ENCODE data around the gene IDI2.
"Not testable (repeated sequence)": the region's sequence is repeated elsewhere in the genome, so short reads cannot be mapped to it uniquely, and the experiment has no call there.

The IDI2 gene

DNA sequence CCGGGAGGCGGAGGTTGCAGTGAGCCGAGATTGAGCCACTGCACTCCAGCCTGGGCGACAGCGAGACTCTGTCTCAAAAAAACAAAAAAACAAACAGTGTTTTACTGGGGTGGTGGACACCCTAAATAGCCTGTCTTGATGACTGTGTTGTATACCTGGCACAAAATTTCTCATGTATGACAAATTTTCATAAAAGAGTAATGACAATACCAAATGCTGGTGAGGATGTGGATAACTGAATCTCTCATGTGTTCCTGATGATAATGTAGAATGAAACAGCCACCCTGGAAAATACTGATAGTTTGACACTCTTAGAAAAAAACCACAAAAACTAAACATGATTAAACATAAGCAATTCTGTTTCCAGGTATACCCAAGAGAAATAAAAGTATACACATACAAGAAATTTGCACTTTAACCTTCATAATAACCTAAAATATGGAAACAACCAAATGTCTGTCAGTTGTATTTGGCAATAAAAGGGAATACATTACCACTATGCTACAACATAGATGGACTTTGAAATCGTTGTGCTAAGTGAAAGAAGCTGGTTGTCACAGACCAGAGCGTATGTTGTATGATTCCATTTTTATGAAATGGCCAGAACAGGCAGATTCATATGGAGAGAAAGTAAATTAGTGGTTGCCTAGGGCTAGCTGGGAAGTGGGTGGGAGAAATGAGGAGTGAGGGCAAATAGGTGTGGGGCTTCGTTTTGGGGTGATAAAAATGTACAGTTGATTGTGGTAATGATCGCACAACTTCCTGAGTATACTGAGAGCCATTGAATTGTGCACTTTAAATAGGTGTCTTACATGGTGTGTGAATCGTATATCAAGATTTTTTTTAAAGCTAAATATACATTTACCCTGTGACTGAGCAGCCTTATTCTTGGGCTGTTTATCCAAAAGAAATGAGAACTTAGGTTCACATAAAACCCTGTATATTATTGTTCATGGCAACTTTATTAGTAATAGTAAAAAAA, 43.0 kb upstream of the IDI2 start:
- WGBS (ENCODE audit: extremely low coverage, insufficient coverage, insufficient read length), result no CpG with 5 or more reads among the region's 10 CpGs
- Histone ChIP-seq H3K9me3 (ENCODE audit: insufficient read depth, low read depth, low read length) (no peaks in the 10 kb centered on the region), H2BK12ac (ENCODE audit: low read length) (no peak overlapping the region), H3K4ac (ENCODE audit: low read depth, low read length) (no peak overlapping the region), H4K12ac (ENCODE audit: low read depth, low read length) (no peak overlapping the region), H4K8ac (ENCODE audit: low read depth, low read length) (no peak overlapping the region), H2BK5ac (ENCODE audit: low read depth, low read length, poor library complexity) (no peak overlapping the region), H3K9ac (ENCODE audit: low read length) (no peak overlapping the region), H3K4me3 (ENCODE audit: low read depth, low read length) (no peak overlapping the region), H2AFZ (ENCODE audit: insufficient read depth, low read length, poor library complexity) (no peak overlapping the region), H3K4me2 (ENCODE audit: low read length) (no peak overlapping the region), H2AK5ac (ENCODE audit: low read length) (no peak overlapping the region), H3K27me3 (ENCODE audit: insufficient read depth, low read length) (no peaks in the 10 kb centered on the region), H3K4me1 (ENCODE audit: control insufficient read depth in 1 of 2, insufficient read depth in 2 of 2, low read length in 2 of 2) (peaks cover 0 to 2% of the 10 kb centered on the region in 2 experiments), H3K18ac (ENCODE audit: low read length) (no peak overlapping the region), H2BK120ac (ENCODE audit: insufficient read depth, low read length, poor library complexity) (no peak overlapping the region), H3K79me1 (ENCODE audit: low read length) (no peaks in the 10 kb centered on the region), H3K23ac (ENCODE audit: low read length) (no peak overlapping the region), H3K27ac (ENCODE audit: low read depth, low read length) (no peak overlapping the region), H3K36me3 (ENCODE audit: control insufficient read depth in 1 of 2, insufficient read depth in 2 of 2, low read length in 2 of 2) (peaks cover 8% of the 10 kb centered on the region in 2 experiments), H4K91ac (ENCODE audit: low read depth, low read length) (no peak overlapping the region), H3K79me2 (ENCODE audit: control insufficient read depth, insufficient read depth, low read length, poor library complexity) (no peaks in the 10 kb centered on the region), H3K14ac (ENCODE audit: low read length) (no peak overlapping the region)
- no peak for DNase-seq

GRCh38 chr10:1066734-1067133, 41.1 kb upstream of the IDI2 start:
- H3K4me3 ChIP-seq (ENCODE audit: low read depth, low read length); H3K79me1 ChIP-seq (ENCODE audit: low read length); H2BK5ac ChIP-seq (ENCODE audit: low read depth, low read length, poor library complexity); H3K23ac ChIP-seq (ENCODE audit: low read length); H3K9me3 ChIP-seq (ENCODE audit: insufficient read depth, low read depth, low read length); H2BK120ac ChIP-seq (ENCODE audit: insufficient read depth, low read length, poor library complexity); H3K79me2 ChIP-seq (ENCODE audit: control insufficient read depth, insufficient read depth, low read length, poor library complexity); H4K12ac ChIP-seq (ENCODE audit: low read depth, low read length); DNase-seq; H3K27ac ChIP-seq (ENCODE audit: low read depth, low read length); H2AK5ac ChIP-seq (ENCODE audit: low read length); H3K4me2 ChIP-seq (ENCODE audit: low read length); H2BK12ac ChIP-seq (ENCODE audit: low read length); H4K8ac ChIP-seq (ENCODE audit: low read depth, low read length); H3K9ac ChIP-seq (ENCODE audit: low read length); H3K36me3 ChIP-seq (ENCODE audit: control insufficient read depth in 1 of 2, insufficient read depth in 2 of 2, low read length in 2 of 2); H4K91ac ChIP-seq (ENCODE audit: low read depth, low read length); H3K27me3 ChIP-seq (ENCODE audit: insufficient read depth, low read length); H3K14ac ChIP-seq (ENCODE audit: low read length); H3K4ac ChIP-seq (ENCODE audit: low read depth, low read length); H2AFZ ChIP-seq (ENCODE audit: insufficient read depth, low read length, poor library complexity); H3K4me1 ChIP-seq (ENCODE audit: control insufficient read depth in 1 of 2, insufficient read depth in 2 of 2, low read length in 2 of 2); H3K18ac ChIP-seq (ENCODE audit: low read length): not testable (repeated sequence)
- no CpG with 5 or more reads among the region's 8 CpGs for WGBS (ENCODE audit: extremely low coverage, insufficient coverage, insufficient read length)

DNA sequence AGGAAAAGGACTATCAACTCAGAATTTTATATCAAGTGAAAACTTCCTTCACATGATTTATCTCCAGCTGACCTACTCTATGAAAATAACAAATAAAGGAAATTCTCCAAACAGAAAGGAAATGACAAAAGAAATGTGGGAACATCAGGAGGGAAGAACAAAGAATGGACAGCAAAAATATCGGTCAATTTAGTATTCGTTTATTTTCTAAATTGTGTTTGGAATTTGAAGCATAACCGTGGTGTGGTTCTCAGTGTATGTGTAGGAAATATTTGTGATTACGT, 39.2 kb upstream of the IDI2 start:
- Histone ChIP-seq H4K91ac (ENCODE audit: low read depth, low read length) (no peak overlapping the region), H3K27ac (ENCODE audit: low read depth, low read length) (no peak overlapping the region), H2BK120ac (ENCODE audit: insufficient read depth, low read length, poor library complexity) (no peak overlapping the region), H2AFZ (ENCODE audit: insufficient read depth, low read length, poor library complexity) (no peak overlapping the region), H2BK12ac (ENCODE audit: low read length) (no peak overlapping the region), H3K18ac (ENCODE audit: low read length) (no peak overlapping the region), H3K4me3 (ENCODE audit: low read depth, low read length) (no peak overlapping the region), H3K23ac (ENCODE audit: low read length) (no peak overlapping the region), H2BK5ac (ENCODE audit: low read depth, low read length, poor library complexity) (no peak overlapping the region), H3K14ac (ENCODE audit: low read length) (no peak overlapping the region), H3K9me3 (ENCODE audit: insufficient read depth, low read depth, low read length) (no peaks in the 10 kb centered on the region), H3K27me3 (ENCODE audit: insufficient read depth, low read length) (no peaks in the 10 kb centered on the region), H4K12ac (ENCODE audit: low read depth, low read length) (no peak overlapping the region), H4K8ac (ENCODE audit: low read depth, low read length) (no peak overlapping the region), H3K4ac (ENCODE audit: low read depth, low read length) (no peak overlapping the region), H3K79me2 (ENCODE audit: control insufficient read depth, insufficient read depth, low read length, poor library complexity) (no peaks in the 10 kb centered on the region), H3K36me3 (ENCODE audit: control insufficient read depth in 1 of 2, insufficient read depth in 2 of 2, low read length in 2 of 2) (peaks cover 0 to 5% of the 10 kb centered on the region in 2 experiments), H3K4me2 (ENCODE audit: low read length) (no peak overlapping the region), H3K9ac (ENCODE audit: low read length) (no peak overlapping the region), H2AK5ac (ENCODE audit: low read length) (no peak overlapping the region), H3K4me1 (ENCODE audit: control insufficient read depth in 1 of 2, insufficient read depth in 2 of 2, low read length in 2 of 2) (no peaks in the 10 kb centered on the region), H3K79me1 (ENCODE audit: low read length) (no peaks in the 10 kb centered on the region)
- DNase-seq, result no peak
- whole genome bisulfite sequencing (ENCODE audit: extremely low coverage, insufficient coverage, insufficient read length), result 100% methylated on average over 2 of the region's 4 CpGs

DNA sequence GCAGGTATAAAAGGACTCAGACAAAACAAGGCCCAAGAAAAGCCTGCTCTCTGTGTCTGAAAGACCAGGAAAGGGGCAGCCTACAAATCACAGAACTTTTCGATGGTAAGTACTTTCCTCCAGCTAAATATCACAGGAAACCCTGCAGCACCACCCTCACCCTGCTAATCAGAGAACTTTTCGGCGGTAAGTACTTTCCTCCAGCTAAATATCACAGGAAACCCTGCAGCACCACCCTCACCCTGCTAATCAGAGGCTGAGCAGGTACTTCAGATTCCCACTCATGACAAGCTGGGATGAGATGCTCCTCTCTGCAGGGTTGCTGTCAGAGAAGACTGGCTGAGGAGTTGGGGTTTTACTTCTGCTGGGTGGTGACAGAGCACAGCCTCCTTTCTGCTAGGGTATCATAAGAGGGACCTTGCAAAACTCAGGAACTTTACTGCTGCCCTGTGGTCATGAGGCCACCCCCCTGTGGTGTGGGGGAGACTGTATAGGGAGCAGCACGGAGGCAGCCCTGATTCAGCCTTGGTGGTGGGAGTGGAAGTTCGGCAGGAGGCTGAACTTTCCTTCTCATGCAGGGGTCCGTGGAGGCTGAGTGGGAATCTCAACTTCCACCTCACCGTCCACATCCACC, 37.7 kb upstream of the IDI2 start:
- H3K4me3 ChIP-seq (ENCODE audit: low read depth, low read length), result no peak overlapping the region
- H3K27me3 ChIP-seq (ENCODE audit: insufficient read depth, low read length), result no peaks in the 10 kb centered on the region
- no peak overlapping the region for H3K23ac ChIP-seq (ENCODE audit: low read length)
- H2AFZ ChIP-seq (ENCODE audit: insufficient read depth, low read length, poor library complexity), result no peak overlapping the region
- H3K4ac ChIP-seq (ENCODE audit: low read depth, low read length), result no peak overlapping the region
- H2BK12ac ChIP-seq (ENCODE audit: low read length), result no peak overlapping the region
- H4K12ac ChIP-seq (ENCODE audit: low read depth, low read length), result no peak overlapping the region
- no peak overlapping the region for H4K91ac ChIP-seq (ENCODE audit: low read depth, low read length)
- H3K4me1 ChIP-seq (ENCODE audit: control insufficient read depth in 1 of 2, insufficient read depth in 2 of 2, low read length in 2 of 2), result no peaks in the 10 kb centered on the region
- no peak overlapping the region for H2BK120ac ChIP-seq (ENCODE audit: insufficient read depth, low read length, poor library complexity)
- no peak for DNase-seq
- no peaks in the 10 kb centered on the region for H3K79me1 ChIP-seq (ENCODE audit: low read length)
- H3K14ac ChIP-seq (ENCODE audit: low read length), result no peak overlapping the region
- no peaks in the 10 kb centered on the region for H3K9me3 ChIP-seq (ENCODE audit: insufficient read depth, low read depth, low read length)
- H3K27ac ChIP-seq (ENCODE audit: low read depth, low read length), result no peak overlapping the region
- no peak overlapping the region for H3K4me2 ChIP-seq (ENCODE audit: low read length)
- H2AK5ac ChIP-seq (ENCODE audit: low read length), result no peak overlapping the region
- H2BK5ac ChIP-seq (ENCODE audit: low read depth, low read length, poor library complexity), result no peak overlapping the region
- no peak overlapping the region for H3K18ac ChIP-seq (ENCODE audit: low read length)
- no peak overlapping the region for H4K8ac ChIP-seq (ENCODE audit: low read depth, low read length)
- H3K36me3 ChIP-seq (ENCODE audit: control insufficient read depth in 1 of 2, insufficient read depth in 2 of 2, low read length in 2 of 2), result peaks cover 0 to 8% of the 10 kb centered on the region in 2 experiments
- no peaks in the 10 kb centered on the region for H3K79me2 ChIP-seq (ENCODE audit: control insufficient read depth, insufficient read depth, low read length, poor library complexity)
- no CpG with 5 or more reads among the region's 7 CpGs for WGBS (ENCODE audit: extremely low coverage, insufficient coverage, insufficient read length)
- H3K9ac ChIP-seq (ENCODE audit: low read length), result no peak overlapping the region

Measured in trophoblast cell (in vitro differentiated cells and primary cell).